Measurements from ENCODE around the gene LHFPL6.

DNA sequence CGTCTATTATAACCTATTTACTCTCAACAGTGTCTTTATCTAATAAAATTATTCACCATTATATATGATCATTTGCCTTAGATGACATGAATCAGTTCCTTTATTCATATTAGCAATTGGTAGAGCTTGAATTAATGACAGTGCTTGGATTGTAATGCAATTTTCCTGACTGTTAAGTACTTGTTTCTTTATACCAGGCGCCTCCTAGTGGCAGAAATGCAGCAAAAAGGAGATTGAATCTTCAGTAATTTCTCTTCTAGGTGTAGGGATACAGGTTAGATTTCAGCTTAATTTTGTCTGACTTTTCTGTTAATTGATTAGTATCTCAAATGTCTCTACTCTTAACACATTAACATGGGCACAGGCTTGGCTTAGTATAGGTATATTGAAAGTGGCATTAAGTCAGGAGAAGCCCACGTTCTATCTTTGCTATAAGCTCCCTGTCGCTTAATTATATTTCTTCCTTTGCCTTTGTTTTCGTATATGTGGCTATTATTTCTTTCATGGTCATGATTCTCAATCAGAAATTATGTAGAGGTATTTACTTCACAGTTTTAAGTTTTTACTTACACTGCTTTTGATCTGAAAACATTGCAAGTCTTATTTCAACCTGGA is 9.1 kb upstream of the LHFPL6 start:
- no peak for TF ChIP-seq NR2F1 (conservative IDR thresholded peaks at IDR 0.05)
- TF ChIP-seq, protein P1, sequence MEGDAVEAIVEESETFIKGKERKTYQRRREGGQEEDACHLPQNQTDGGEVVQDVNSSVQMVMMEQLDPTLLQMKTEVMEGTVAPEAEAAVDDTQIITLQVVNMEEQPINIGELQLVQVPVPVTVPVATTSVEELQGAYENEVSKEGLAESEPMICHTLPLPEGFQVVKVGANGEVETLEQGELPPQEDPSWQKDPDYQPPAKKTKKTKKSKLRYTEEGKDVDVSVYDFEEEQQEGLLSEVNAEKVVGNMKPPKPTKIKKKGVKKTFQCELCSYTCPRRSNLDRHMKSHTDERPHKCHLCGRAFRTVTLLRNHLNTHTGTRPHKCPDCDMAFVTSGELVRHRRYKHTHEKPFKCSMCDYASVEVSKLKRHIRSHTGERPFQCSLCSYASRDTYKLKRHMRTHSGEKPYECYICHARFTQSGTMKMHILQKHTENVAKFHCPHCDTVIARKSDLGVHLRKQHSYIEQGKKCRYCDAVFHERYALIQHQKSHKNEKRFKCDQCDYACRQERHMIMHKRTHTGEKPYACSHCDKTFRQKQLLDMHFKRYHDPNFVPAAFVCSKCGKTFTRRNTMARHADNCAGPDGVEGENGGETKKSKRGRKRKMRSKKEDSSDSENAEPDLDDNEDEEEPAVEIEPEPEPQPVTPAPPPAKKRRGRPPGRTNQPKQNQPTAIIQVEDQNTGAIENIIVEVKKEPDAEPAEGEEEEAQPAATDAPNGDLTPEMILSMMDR (IDR thresholded peaks at IDR 0.05 in 2 of 3, conservative IDR thresholded peaks at IDR 0.05 in 1 of 3; ENCODE audit: control insufficient read depth in 2 of 3, extremely low read depth in 1 of 3, insufficient read depth in 1 of 3, low read depth in 3 of 3, low read length in 3 of 3), result peak; percentile 75 to 82 (median 80)
- no peak for TF ChIP-seq EZH2 (IDR thresholded peaks at IDR 0.05; ENCODE audit: borderline replicate concordance, control insufficient read depth, low read depth, low read length)
